CD14-positive monocyte (primary cell): ENCODE results near the gene ADAMTS13. TPM values are rescaled to one million over a fixed set of nuclear protein-coding genes. Genes with fewer than 3 reads are reported as not detected.

ENCODE experiments used
- DNase-seq, 3 donors: peaks; one replicate each; pipeline ENCODE4 v3.0.0-alpha.2; 2011 to 2022
- H2AFZ ChIP-seq: 2 replicates; pipeline ENCODE4 v1.6.0; 2012; ENCODE audit warnings: mild to moderate bottlenecking, low read depth, low read length, inconsistent platforms; ENCODE audit not compliant: insufficient read depth, poor library complexity, severe bottlenecking
- H3K27ac ChIP-seq, 2 donors: 1 replicate in 1 of 2; 2 replicates in 1 of 2; pipeline ENCODE4 v1.5.1; 2012 to 2013; ENCODE audit warnings: low read length in 2 of 2, control low read depth in 1 of 2, inconsistent platforms in 1 of 2, low read depth in 1 of 2, mild to moderate bottlenecking in 1 of 2
- H3K27me3 ChIP-seq, 2 donors: one replicate each; pipeline versions ENCODE4 v1.6.0 to v1.6.1; 2011 to 2013; ENCODE audit warnings: low read length in 2 of 2; ENCODE audit not compliant: control insufficient read depth in 2 of 2, insufficient read depth in 2 of 2
- H3K36me3 ChIP-seq, 2 donors: replicated peaks in 1 of 2; 1 replicate in 1 of 2; 2 replicates in 1 of 2; pipeline versions ENCODE4 v1.5.1 to v1.6.1; 2012 to 2013; ENCODE audit warnings: low read length in 2 of 2, control low read depth in 1 of 2, inconsistent platforms in 1 of 2, mild to moderate bottlenecking in 1 of 2; ENCODE audit not compliant: insufficient read depth in 2 of 2, control insufficient read depth in 1 of 2
- H3K4me1 ChIP-seq, 2 donors: 1 replicate in 1 of 2; 2 replicates in 1 of 2; pipeline versions ENCODE4 v1.5.1 to v1.6.1; 2012 to 2013; ENCODE audit warnings: low read length in 2 of 2, control low read depth in 1 of 2, inconsistent platforms in 1 of 2, mild to moderate bottlenecking in 1 of 2, moderate library complexity in 1 of 2; ENCODE audit not compliant: insufficient read depth in 2 of 2, control insufficient read depth in 1 of 2
- H3K4me2 ChIP-seq: replicated peaks from 2 replicates; pipeline ENCODE3; 2012; ENCODE audit warnings: low read length, moderate library complexity, mild to moderate bottlenecking; ENCODE audit not compliant: poor library complexity, severe bottlenecking; ENCODE audit errors: extremely low read depth
- H3K4me3 ChIP-seq, 3 experiments: fragments of 200-600 bp in 1 of 3; sonication (generic) in 1 of 3; replicated peaks in 1 of 3; 1 replicate in 2 of 3; 2 replicates in 1 of 3; pipeline ENCODE4 v1.5.1; 2011 to 2013; ENCODE audit warnings: low read length in 3 of 3, mild to moderate bottlenecking in 3 of 3, control low read depth in 2 of 3, low read depth in 2 of 3, inconsistent platforms in 1 of 3, moderate library complexity in 1 of 3
- H3K79me2 ChIP-seq: 2 replicates; pipeline ENCODE4 v1.6.0; 2012; ENCODE audit warnings: mild to moderate bottlenecking, control low read depth, inconsistent platforms, low read length, moderate library complexity; ENCODE audit not compliant: insufficient read depth
- H3K9ac ChIP-seq: 2 replicates; pipeline ENCODE4 v1.6.0; 2017; ENCODE audit warnings: low read length, mild to moderate bottlenecking; ENCODE audit not compliant: insufficient read depth, poor library complexity, severe bottlenecking
- H3K9me3 ChIP-seq, 2 donors: replicated peaks in 1 of 2; 1 replicate in 1 of 2; 2 replicates in 1 of 2; pipeline versions ENCODE4 v1.5.1 to v1.6.1; 2012 to 2013; ENCODE audit warnings: low read length in 2 of 2, control low read depth in 1 of 2; ENCODE audit not compliant: control insufficient read depth in 1 of 2, insufficient read depth in 1 of 2
- H4K20me1 ChIP-seq: 2 replicates; pipeline ENCODE4 v1.6.0; 2012; ENCODE audit warnings: mild to moderate bottlenecking, low read length, control low read depth, moderate library complexity; ENCODE audit not compliant: insufficient read depth
- H3K27ac Mint-ChIP-seq, 7 donors: one replicate each; pipeline ENCODE4 v1.8.0; 2020; ENCODE audit warnings: mild to moderate bottlenecking in 7 of 7, mixed read lengths in 7 of 7, moderate library complexity in 6 of 7, inconsistent platforms in 2 of 7
- H3K27me3 Mint-ChIP-seq, 3 donors: one replicate each; pipeline ENCODE4 v1.8.0; 2021 to 2022; ENCODE audit warnings: low read depth in 3 of 3, mild to moderate bottlenecking in 3 of 3, mixed read lengths in 3 of 3, moderate library complexity in 3 of 3, inconsistent platforms in 1 of 3
- H3K36me3 Mint-ChIP-seq, 2 donors: one replicate each; pipeline ENCODE4 v1.8.0; 2020; ENCODE audit warnings: mixed read lengths in 2 of 2, inconsistent platforms in 1 of 2, mild to moderate bottlenecking in 1 of 2
- H3K4me1 Mint-ChIP-seq: one replicate; pipeline ENCODE4 v1.8.0; 2020; ENCODE audit warnings: mild to moderate bottlenecking, mixed read lengths
- H3K4me3 Mint-ChIP-seq, 2 donors: one replicate each; pipeline ENCODE4 v1.8.0; 2020; ENCODE audit warnings: mild to moderate bottlenecking in 2 of 2, mixed read lengths in 2 of 2, moderate library complexity in 1 of 2
- H3K9me3 Mint-ChIP-seq, 7 donors: one replicate each; pipeline ENCODE4 v1.8.0; 2020 to 2022; ENCODE audit warnings: mixed read lengths in 7 of 7, mild to moderate bottlenecking in 6 of 7, moderate library complexity in 6 of 7, inconsistent platforms in 2 of 7
- CTCF ChIP-seq: fragments of 200-600 bp; IDR thresholded peaks from one replicate; pipeline ENCODE4 v1.8.0; 2022; ENCODE audit warnings: antibody characterized with exemption, mild to moderate bottlenecking
- WGBS: methylation state at CpG from one replicate; pipeline ENCODE4 v1.1.5; 2013; ENCODE audit warnings: missing lambda C conversion rate; ENCODE audit not compliant: insufficient coverage; 5-methylcytosine and 5-hydroxymethylcytosine counted together
- intact Hi-C, 2 donors: fragments of 100-400 bp; cut with micrococcal nuclease; formaldehyde crosslinking; loops; one replicate each; pipeline versions ENCODE4 v1.15.0 to v1.15.1; 2023
- polyA minus RNA-seq: library from RNA; depleted of rRNA, polyadenylated mRNA; stranded (reverse); fragments of >200 nt; gene quantifications from 2 replicates; pipeline ENCODE4 v1.2.3, GENCODE V29; 2012
- polyA plus RNA-seq, 3 donors: library from polyadenylated mRNA; depleted of rRNA in 1 of 3; unstranded in 2 of 3; stranded (reverse) in 1 of 3; fragments of 300-500 nt in 2 of 3; fragments of >200 nt in 1 of 3; fragmentation: Illumina TruSeq in 2 of 3; gene quantifications; 1 replicate in 2 of 3; 2 replicates in 1 of 3; pipeline ENCODE4 v1.2.3, GENCODE V29; 2012 to 2021
- total RNA-seq, 12 experiments: library from RNA in 1 of 12; stranded (reverse) in 1 of 12; fragments of 120-200 nt in 1 of 12; gene quantifications; one replicate each; pipeline ENCODE4 v1.2.4 and lab custom pipeline; 2013 to 2026; ENCODE audit warnings: mixed read lengths in 6 of 12, inconsistent platforms in 1 of 12

ADAMTS13 gene
- 0.17 TPM for total RNA-seq (2013)
- polyA plus RNA-seq (under 1 TPM in 1 of 3 donors, not detected in 2; 0.77 TPM), polyA minus RNA-seq (0.14 TPM in 1 of 2 replicates, not detected in the other), total RNA-seq (lab: John Stamatoyannopoulos, UW) (0.07 to 0.92 (median 0.25) reads per million in 11 experiments)

DNA sequence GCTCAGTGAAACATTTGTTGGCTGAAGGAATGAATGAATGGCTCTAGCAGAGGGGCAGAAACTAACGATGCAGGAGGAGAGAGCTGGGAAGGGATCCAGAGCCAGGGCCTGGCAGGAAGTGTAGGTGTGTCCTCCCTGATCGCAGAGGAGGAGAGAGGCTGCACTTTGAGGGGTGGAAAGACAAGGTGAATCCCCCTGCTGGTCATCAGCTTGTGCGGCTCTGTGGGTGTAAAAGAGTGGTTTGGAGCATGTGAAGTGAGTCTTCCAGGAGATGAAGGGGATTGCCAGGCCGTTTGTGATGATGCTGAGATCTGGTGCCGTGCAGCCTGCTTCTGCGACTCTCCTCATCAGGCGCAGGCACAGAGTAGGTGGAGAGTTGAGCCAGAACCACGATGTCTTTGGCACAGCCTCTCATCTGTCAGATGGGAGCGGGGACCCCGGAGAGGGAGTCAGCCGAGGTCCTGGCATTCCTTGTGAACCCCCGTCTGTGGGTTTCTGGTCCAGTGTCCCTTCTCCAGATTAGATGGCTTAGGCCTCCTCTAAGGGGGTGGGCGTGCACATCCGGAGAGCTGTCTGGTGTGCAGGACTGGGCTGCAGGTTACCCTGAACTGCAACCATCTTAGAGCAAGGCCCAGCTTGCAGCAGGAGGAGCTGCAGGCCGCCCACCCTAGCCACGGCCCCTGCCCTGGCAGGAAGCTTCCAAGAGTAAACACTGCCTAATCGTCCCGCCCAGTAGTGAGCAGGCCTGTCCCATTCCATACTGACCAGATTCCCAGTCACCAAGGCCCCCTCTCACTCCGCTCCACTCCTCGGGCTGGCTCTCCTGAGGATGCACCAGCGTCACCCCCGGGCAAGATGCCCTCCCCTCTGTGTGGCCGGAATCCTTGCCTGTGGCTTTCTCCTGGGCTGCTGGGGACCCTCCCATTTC lies at the start of gene ADAMTS13:
ADAMTS13 (plus strand) TSS at position 753 of the 928 bp plus-strand sequence; CDS start at position 830, 77 bp downstream.
- H3K36me3 Mint-ChIP-seq: no peaks in the 10 kb centered on the region

More for the DNA sequence above, at the start of gene ADAMTS13:
- no peak within 1 kb of the TSS for H3K4me2 ChIP-seq
- intact Hi-C loops: loop anchor here in 1 of 2 donors (5.0 kb wide), 1 partner anchor 35 kb away; the partner anchor contains the start of gene CACFD1
- no peaks in the 10 kb centered on the region for H3K36me3 ChIP-seq
- no peak within 1 kb of the TSS for H3K9ac ChIP-seq
- H3K4me1 ChIP-seq: peaks cover 11 to 14% of the 10 kb centered on the region in 2 donors
- no peak within 1 kb of the TSS for H3K27ac ChIP-seq
- DNase-seq: no peak
- no peaks in the 10 kb centered on the region for H3K9me3 ChIP-seq
- Mint-ChIP-seq H3K4me3 (no peak within 1 kb of the TSS), H3K27me3 (peaks cover 2 to 11% (median 5%) of the 10 kb centered on the region in 3 donors), H3K9me3 (peaks cover 0 to 6% (median 0%) of the 10 kb centered on the region in 7 donors), H3K4me1 (peaks cover 17% of the 10 kb centered on the region), H3K27ac (peak within 1 kb of the TSS in 4 of 7 donors; percentile 7 to 41 (median 27))
- H2AFZ ChIP-seq: peak within 1 kb of the TSS; percentile 50
- H3K79me2 ChIP-seq: peaks cover 10% of the 10 kb centered on the region
- peaks cover under 1% of the 10 kb centered on the region for H4K20me1 ChIP-seq
- WGBS: 82% methylated on average over 20 of the region's 23 CpGs
- H3K27me3 ChIP-seq: peaks cover 0 to 3% of the 10 kb centered on the region in 2 donors
- TF ChIP-seq CTCF: no peak
- no peak within 1 kb of the TSS for H3K4me3 ChIP-seq
